Activated T-cell treated with anti-CD3 and anti-CD28 coated beads, Interleukin-2, amount 50 U/mL, for 72 hours (primary cell): ENCODE data around the gene NHLH1. TPM values are rescaled to one million over a fixed set of nuclear protein-coding genes. Genes with fewer than 3 reads are reported as not detected.

Experiments
- ATAC-seq, 2 donors: fragments of 150-1000 bp; cut with Tn5 transposase; replicated peaks in 1 of 2; 2 replicates each; pipeline ENCODE4 v1.10.0; 2021; ENCODE audit warnings: moderate library complexity in 2 of 2, mild to moderate bottlenecking in 1 of 2
- DNase-seq, 2 donors: peaks; one replicate each; pipeline ENCODE4 v3.0.0; 2021 to 2022; ENCODE audit warnings: mixed read lengths in 1 of 2
- H3K27ac Mint-ChIP-seq: one replicate; pipeline ENCODE4 v1.8.0; 2022; ENCODE audit warnings: mild to moderate bottlenecking, moderate library complexity, mixed read lengths
- H3K27me3 Mint-ChIP-seq: one replicate; pipeline ENCODE4 v1.8.0; 2022; ENCODE audit warnings: low read depth, mixed read lengths
- H3K36me3 Mint-ChIP-seq, 2 donors: one replicate each; pipeline ENCODE4 v1.8.0; 2022; ENCODE audit warnings: mixed read lengths in 2 of 2, mild to moderate bottlenecking in 1 of 2; ENCODE audit not compliant: insufficient read depth in 2 of 2
- H3K4me1 Mint-ChIP-seq: one replicate; pipeline ENCODE4 v1.8.0; 2022; ENCODE audit warnings: low read depth, mixed read lengths
- H3K4me3 Mint-ChIP-seq, 2 donors: one replicate each; pipeline ENCODE4 v1.8.0; 2022; ENCODE audit warnings: mild to moderate bottlenecking in 2 of 2, mixed read lengths in 2 of 2, moderate library complexity in 2 of 2
- H3K9me3 Mint-ChIP-seq, 2 donors: one replicate each; pipeline ENCODE4 v1.8.0; 2022; ENCODE audit warnings: mixed read lengths in 2 of 2
- total RNA-seq, 2 donors: library from RNA; stranded (reverse); gene quantifications; one replicate each; pipeline ENCODE4 v1.2.3, GENCODE V29; 2022

Gene NHLH1
- total RNA-seq, 2 donors from 2014 or later, result 0.32 to 0.60 TPM

- Mint-ChIP-seq H3K27me3 (peaks cover 24% of the 10 kb centered on the region), H3K4me3 (no peak overlapping the region), H3K27ac (no peak overlapping the region), H3K4me1 (peaks cover 13% of the 10 kb centered on the region), H3K36me3 (no peaks in the 10 kb centered on the region), H3K9me3 (no peaks in the 10 kb centered on the region)
- ATAC-seq, result no peak
- DNase-seq, result no peak
Observed at GRCh38 chr1:160402001-160402795, 35.3 kb downstream of the NHLH1 start.

DNA sequence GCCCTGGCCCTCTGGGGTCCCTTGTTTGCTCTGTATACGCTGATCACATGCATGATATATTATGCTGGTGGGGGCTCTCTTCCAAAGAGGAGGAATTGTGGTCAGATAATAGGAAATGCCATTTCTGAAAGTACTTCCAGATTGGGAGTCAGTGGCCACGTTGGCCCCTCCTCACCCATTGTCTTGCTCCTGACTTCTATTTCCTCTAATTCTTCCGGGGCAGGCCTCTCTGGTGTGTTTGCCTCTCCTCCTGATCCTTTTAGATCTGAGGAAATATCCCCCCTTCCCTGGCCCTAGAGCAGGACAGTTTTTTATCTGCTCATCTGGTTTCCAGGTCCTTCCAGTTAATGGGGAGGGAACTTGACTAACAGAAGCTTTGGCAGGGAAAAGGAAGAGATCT lies 36.4 kb downstream of the NHLH1 start:
- DNase-seq, result no peak
- Mint-ChIP-seq H3K27me3 (peaks cover 24% of the 10 kb centered on the region), H3K4me3 (no peak overlapping the region), H3K9me3 (no peaks in the 10 kb centered on the region), H3K36me3 (no peaks in the 10 kb centered on the region), H3K4me1 (peaks cover 13% of the 10 kb centered on the region), H3K27ac (no peak overlapping the region)
- ATAC-seq, result no peak

DNA sequence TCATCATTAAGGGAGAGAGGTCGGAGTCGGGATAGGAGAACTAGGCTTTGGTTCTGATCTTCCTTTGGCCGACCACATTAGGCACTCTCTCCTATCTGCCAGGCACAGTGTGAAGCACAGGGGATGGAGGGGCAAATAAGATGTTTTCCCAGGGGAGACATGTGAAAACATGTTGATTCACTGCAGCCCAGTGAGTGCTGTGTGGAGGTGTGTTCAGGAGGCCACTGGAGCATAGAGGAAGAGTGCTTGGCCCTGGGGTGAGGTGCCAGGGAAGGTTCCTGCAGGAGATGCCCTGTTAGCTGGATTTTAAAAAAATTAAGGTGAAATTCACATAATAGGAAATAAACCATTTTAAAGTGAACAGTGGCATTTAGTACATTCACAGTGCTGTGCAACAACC lies 37.2 kb downstream of the NHLH1 start:
- Mint-ChIP-seq H3K36me3 (no peaks in the 10 kb centered on the region), H3K4me1 (peaks cover 13% of the 10 kb centered on the region), H3K4me3 (no peak overlapping the region), H3K27me3 (peaks cover 18% of the 10 kb centered on the region), H3K27ac (no peak overlapping the region), H3K9me3 (no peaks in the 10 kb centered on the region)
- DNase-seq (no peak), ATAC-seq (no peak)

DNA sequence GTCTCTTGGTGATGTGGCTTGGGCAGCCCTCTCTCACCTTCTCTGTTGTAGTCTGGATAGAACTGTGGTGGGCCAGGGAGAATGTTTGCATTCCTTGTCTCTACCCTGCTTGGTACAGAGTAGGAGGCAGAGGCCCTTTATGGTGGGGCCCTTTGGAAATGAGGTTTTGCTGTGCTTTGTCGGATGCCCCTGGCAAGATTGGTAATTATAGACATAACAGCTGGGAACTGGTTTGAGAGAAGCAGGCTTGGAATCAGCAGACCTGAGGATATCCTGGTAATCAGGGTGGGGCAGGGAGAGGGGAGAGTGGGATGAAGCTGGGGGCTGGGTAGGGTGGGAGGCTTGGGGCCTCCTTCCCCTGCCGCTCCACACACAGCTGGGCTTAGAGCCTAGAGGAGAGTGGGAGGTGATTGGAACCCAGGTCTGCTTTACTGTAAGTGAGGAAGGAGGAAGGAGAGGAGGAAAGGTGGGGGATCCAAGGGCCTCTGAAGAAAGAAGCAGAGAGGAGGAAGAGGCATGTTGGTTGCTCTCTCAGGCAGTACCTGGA lies 38.5 kb downstream of the NHLH1 start:
- no peaks in the 10 kb centered on the region for H3K9me3 Mint-ChIP-seq

GRCh38 chr1:160406131-160406968 lies 39.5 kb downstream of the NHLH1 start:
- Mint-ChIP-seq H3K27ac (no peak overlapping the region), H3K4me3 (no peak overlapping the region), H3K4me1 (peaks cover 9% of the 10 kb centered on the region), H3K9me3 (no peaks in the 10 kb centered on the region), H3K27me3 (peaks cover 14% of the 10 kb centered on the region), H3K36me3 (no peaks in the 10 kb centered on the region)
- DNase-seq, result no peak
- ATAC-seq, result no peak

More for the DNA sequence above, 38.5 kb downstream of the NHLH1 start:
- Mint-ChIP-seq H3K4me3 (no peak overlapping the region), H3K36me3 (no peaks in the 10 kb centered on the region), H3K27ac (no peak overlapping the region), H3K4me1 (peaks cover 13% of the 10 kb centered on the region), H3K27me3 (peaks cover 18% of the 10 kb centered on the region)
- DNase-seq (no peak), ATAC-seq (no peak)

DNA sequence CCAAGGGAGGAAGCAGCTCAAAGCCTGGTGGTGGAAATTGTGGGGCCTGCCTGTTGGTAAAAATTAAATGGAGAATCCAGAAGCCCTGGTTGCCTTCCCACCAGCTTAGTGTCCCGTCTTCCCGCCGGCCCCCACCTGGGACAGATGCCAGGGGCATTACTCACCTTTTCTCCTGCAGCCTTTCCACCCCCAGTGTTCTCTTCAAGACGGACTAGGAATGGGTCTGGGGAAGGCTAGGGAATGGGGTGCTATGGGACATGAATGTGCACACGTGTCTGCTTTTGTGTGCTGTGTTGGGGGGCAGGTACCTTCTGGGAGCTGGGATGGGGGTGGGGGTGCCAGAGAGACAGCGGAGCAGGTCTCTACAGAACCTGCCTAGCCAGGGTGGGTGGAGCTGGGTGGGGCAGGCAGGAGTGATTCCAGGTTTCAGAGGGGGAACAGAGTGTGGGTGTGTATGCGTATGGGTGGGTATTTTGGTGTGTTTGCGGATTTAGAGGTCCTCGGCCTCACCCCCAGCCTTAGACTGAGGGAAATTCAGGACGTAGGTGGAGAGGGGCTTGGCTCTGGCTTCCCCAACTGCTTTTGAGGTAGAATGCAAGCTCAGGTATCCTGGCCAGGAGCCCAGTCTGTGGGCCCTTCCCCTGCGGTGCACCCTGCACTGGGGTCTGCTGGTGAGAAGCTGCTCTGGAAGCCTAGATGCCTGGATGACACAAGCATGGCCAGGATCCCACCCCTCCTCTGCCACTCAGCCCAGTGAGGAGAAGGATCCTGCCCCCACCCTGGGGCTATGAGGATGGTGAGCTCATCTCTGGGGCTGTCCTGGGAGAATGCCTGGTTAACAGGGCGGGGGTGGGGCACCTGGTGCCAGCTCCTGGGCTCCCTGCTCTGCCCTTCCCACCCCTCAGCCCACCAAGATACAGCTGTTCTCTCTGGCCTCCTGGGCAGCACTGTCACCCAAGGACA lies 41.2 kb downstream of the NHLH1 start:
- Mint-ChIP-seq H3K27me3 (no peaks in the 10 kb centered on the region), H3K9me3 (no peaks in the 10 kb centered on the region), H3K36me3 (no peaks in the 10 kb centered on the region), H3K4me1 (no peaks in the 10 kb centered on the region), H3K4me3 (no peak overlapping the region), H3K27ac (no peak overlapping the region)
- ATAC-seq (no peak), DNase-seq (no peak)

DNA sequence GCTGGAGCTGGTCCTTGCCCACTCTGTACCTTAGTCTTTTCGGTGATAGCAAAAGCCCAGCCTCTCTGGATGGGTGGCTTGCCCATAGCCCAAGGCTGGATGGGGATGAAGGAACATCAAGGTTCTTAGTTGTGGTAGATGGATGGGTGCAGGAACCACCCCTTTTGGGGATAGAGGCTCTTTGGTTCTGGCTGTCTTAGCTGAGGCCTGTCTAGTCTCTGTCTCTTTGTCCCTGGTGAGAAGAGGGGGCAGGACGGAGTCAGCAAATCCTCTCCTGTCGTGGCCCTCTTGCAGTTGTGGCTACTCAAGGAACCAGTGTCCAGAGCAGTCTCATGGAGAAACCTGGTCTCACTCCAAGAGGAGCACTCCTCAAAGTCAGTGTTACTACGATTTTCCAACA lies 42.0 kb downstream of the NHLH1 start:
- H3K4me3 Mint-ChIP-seq, result no peak overlapping the region
- DNase-seq, result no peak
- no peak for ATAC-seq
- H3K27ac Mint-ChIP-seq, result no peak overlapping the region
- no peaks in the 10 kb centered on the region for H3K36me3 Mint-ChIP-seq
- H3K9me3 Mint-ChIP-seq, result no peaks in the 10 kb centered on the region
- no peaks in the 10 kb centered on the region for H3K27me3 Mint-ChIP-seq
- no peaks in the 10 kb centered on the region for H3K4me1 Mint-ChIP-seq

- Mint-ChIP-seq H3K4me1 (no peaks in the 10 kb centered on the region), H3K27me3 (no peaks in the 10 kb centered on the region), H3K4me3 (no peak overlapping the region), H3K27ac (no peak overlapping the region), H3K9me3 (no peaks in the 10 kb centered on the region), H3K36me3 (no peaks in the 10 kb centered on the region)
- DNase-seq, result no peak
- ATAC-seq, result no peak
Observed at GRCh38 chr1:160409486-160409885, 42.6 kb downstream of the NHLH1 start.

GRCh38 chr1:160410406-160411005 lies 43.6 kb downstream of the NHLH1 start:
- DNase-seq (no peak), ATAC-seq (no peak)
- Mint-ChIP-seq H3K4me1 (no peaks in the 10 kb centered on the region), H3K27ac (no peak overlapping the region), H3K36me3 (no peaks in the 10 kb centered on the region), H3K9me3 (no peaks in the 10 kb centered on the region), H3K27me3 (no peaks in the 10 kb centered on the region), H3K4me3 (no peak overlapping the region)

GRCh38 chr1:160411271-160412027 lies 44.6 kb downstream of the NHLH1 start:
- DNase-seq, result no peak
- Mint-ChIP-seq H3K36me3 (no peaks in the 10 kb centered on the region), H3K4me1 (no peaks in the 10 kb centered on the region), H3K27me3 (no peaks in the 10 kb centered on the region), H3K9me3 (no peaks in the 10 kb centered on the region), H3K4me3 (no peak overlapping the region), H3K27ac (no peak overlapping the region)
- ATAC-seq, result no peak

GRCh38 chr1:160412028-160412362 lies 45.1 kb downstream of the NHLH1 start:
- Mint-ChIP-seq H3K27ac (no peak overlapping the region), H3K4me1 (no peaks in the 10 kb centered on the region), H3K4me3 (no peak overlapping the region), H3K27me3 (no peaks in the 10 kb centered on the region), H3K36me3 (no peaks in the 10 kb centered on the region), H3K9me3 (no peaks in the 10 kb centered on the region)
- DNase-seq (no peak), ATAC-seq (no peak)

DNA sequence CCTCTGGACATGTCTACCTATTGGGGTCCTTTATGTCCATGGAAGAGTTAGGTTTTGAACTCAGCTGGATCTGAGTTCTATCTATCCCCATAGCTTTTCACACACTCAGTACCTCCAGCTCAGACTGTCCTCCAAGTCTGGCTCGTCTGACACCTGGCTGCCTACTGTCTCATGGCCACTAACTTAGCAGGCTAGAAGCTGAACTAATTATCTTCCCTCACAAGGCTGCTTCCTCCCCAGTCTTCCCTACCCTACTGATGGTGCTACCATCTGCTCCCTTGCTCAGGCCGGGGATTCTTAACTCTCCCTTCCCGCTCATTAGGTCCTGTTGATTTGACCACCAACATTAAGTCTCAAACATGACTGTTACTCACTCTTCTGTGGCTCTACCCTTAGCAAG lies 46.8 kb downstream of the NHLH1 start:
- ATAC-seq (no peak), DNase-seq (no peak)
- Mint-ChIP-seq H3K9me3 (no peaks in the 10 kb centered on the region), H3K27me3 (no peaks in the 10 kb centered on the region), H3K4me3 (no peak overlapping the region), H3K36me3 (no peaks in the 10 kb centered on the region), H3K27ac (no peak overlapping the region), H3K4me1 (no peaks in the 10 kb centered on the region)
